ENCODE results near the gene ST14. TPM values are rescaled to one million over a fixed set of nuclear protein-coding genes. Genes with fewer than 3 reads are reported as not detected.

Gene ST14
- total RNA-seq, 1 experiment from 2014 or later, result 33.9 TPM

GRCh38 chr11:130241713-130242112 lies 82.1 kb downstream of the ST14 start:
- TF ChIP-seq AR (CRISPR knock-in tag; IDR thresholded peaks at IDR 0.05) (no peak), ATF1 (CRISPR knock-in tag; IDR thresholded peaks at IDR 0.05) (no peak), ZBTB21 (CRISPR knock-in tag; IDR thresholded peaks at IDR 0.05; ENCODE audit: borderline replicate concordance) (no peak), RORB (CRISPR knock-in tag; IDR thresholded peaks at IDR 0.05) (no peak), ZNF416 (CRISPR knock-in tag; IDR thresholded peaks at IDR 0.05) (no peak), NR2C2 (CRISPR knock-in tag; IDR thresholded peaks at IDR 0.05) (no peak), RELA (CRISPR knock-in tag; IDR thresholded peaks at IDR 0.05; ENCODE audit: borderline replicate concordance) (no peak), AFF4 (CRISPR knock-in tag; IDR thresholded peaks at IDR 0.05; ENCODE audit: borderline replicate concordance) (no peak), NFE2L1 (CRISPR knock-in tag; IDR thresholded peaks at IDR 0.05) (no peak), ESRRA (CRISPR knock-in tag; IDR thresholded peaks at IDR 0.05; ENCODE audit: borderline replicate concordance) (no peak), ZNF219 (CRISPR knock-in tag; IDR thresholded peaks at IDR 0.05; ENCODE audit: borderline replicate concordance) (no peak), FOXP1 (CRISPR knock-in tag; IDR thresholded peaks at IDR 0.05; ENCODE audit: borderline replicate concordance) (no peak), ZNF263 (CRISPR knock-in tag; IDR thresholded peaks at IDR 0.05; ENCODE audit: low read depth) (no peak), HMGA2 (CRISPR knock-in tag; IDR thresholded peaks at IDR 0.05) (no peak), USF2 (CRISPR knock-in tag; IDR thresholded peaks at IDR 0.05) (no peak), MLX (CRISPR knock-in tag; IDR thresholded peaks at IDR 0.05) (no peak), TP53 (CRISPR knock-in tag; IDR thresholded peaks at IDR 0.05) (no peak)
- no peaks in the 10 kb centered on the region for H3K27me3 Mint-ChIP-seq (ENCODE audit: low read depth)
- ChIA-PET CTCF (no interaction called here), POLR2A (no interaction called here)
- no peaks in the 10 kb centered on the region for H3K9me3 Mint-ChIP-seq
- ATAC-seq (no peak), DNase-seq (ENCODE audit: low spot score) (no peak)
- H3K4me1 Mint-ChIP-seq, result peaks cover 9% of the 10 kb centered on the region; the same call in 1 of the 2 replicates
- H3K36me3 Mint-ChIP-seq, result peaks cover 26% of the 10 kb centered on the region
- H3K27ac Mint-ChIP-seq, result 0 out of 2 replicates have a peak overlapping the region, but pooled peaks have one; percentile 70
- H3K4me3 Mint-ChIP-seq, result no peak overlapping the region

- peak overlapping the region; percentile 51; the same call in 1 of the 2 replicates for H3K27ac Mint-ChIP-seq
- ATAC-seq, result no peak
- no peak for DNase-seq (ENCODE audit: low spot score)
- CTCF ChIA-PET, result no interaction called here
- H3K9me3 Mint-ChIP-seq, result no peaks in the 10 kb centered on the region
- H3K4me1 Mint-ChIP-seq, result peaks cover 19% of the 10 kb centered on the region
- peaks cover 6% of the 10 kb centered on the region for H3K36me3 Mint-ChIP-seq
- TF ChIP-seq NR2C2 (CRISPR knock-in tag; IDR thresholded peaks at IDR 0.05), result no peak
- no peak for TF ChIP-seq TEAD4 (CRISPR knock-in tag; IDR thresholded peaks at IDR 0.05)
- no peak for TF ChIP-seq MAX (CRISPR knock-in tag; IDR thresholded peaks at IDR 0.05)
- TF ChIP-seq ETV6 (CRISPR knock-in tag; IDR thresholded peaks at IDR 0.05), result no peak
- H3K27me3 Mint-ChIP-seq (ENCODE audit: low read depth), result no peaks in the 10 kb centered on the region
- POLR2A ChIA-PET, result no interaction called here
- H3K4me3 Mint-ChIP-seq, result no peak overlapping the region
Observed at GRCh38 chr11:130243816-130244215, 84.2 kb downstream of the ST14 start.
